ENCODE results near the gene AQP2. TPM values are rescaled to one million over a fixed set of nuclear protein-coding genes. Genes with fewer than 3 reads are reported as not detected.

Gene AQP2
- total and polyA plus RNA-seq, 2 experiments from 2014 or later, result 0.71 to 1.4 TPM

- peaks cover 9% of the 10 kb centered on the region for H3K4me1 ChIP-seq (ENCODE audit: insufficient read depth)
- WGBS (ENCODE audit: low lambda C conversion rate, missing lambda C conversion rate), result 58% methylated on average over 15 of the region's 15 CpGs
- no peak overlapping the region for H3K4me3 ChIP-seq
- H4K20me1 ChIP-seq (ENCODE audit: insufficient read depth, poor library complexity, severe bottlenecking), result no peaks in the 10 kb centered on the region
- no peak overlapping the region for H2AFZ ChIP-seq
- no peaks in the 10 kb centered on the region for H3K9me2 ChIP-seq (replicated peaks; ENCODE audit: insufficient read depth)
- peak; percentile 80 for DNase-seq (ENCODE audit: low spot score)
- H3K4me2 ChIP-seq, result no peak overlapping the region
- H3K9me3 ChIP-seq (ENCODE audit: low read depth), result no peaks in the 10 kb centered on the region
- H3K36me3 ChIP-seq (replicated peaks; ENCODE audit: insufficient read depth, low read depth), result no peaks in the 10 kb centered on the region
- peak; percentile 61 for TF ChIP-seq CTCF (IDR thresholded peaks at IDR 0.05; ENCODE audit: poor library complexity)
- TF ChIP-seq EZH2phosphoT487 (IDR thresholded peaks at IDR 0.05; ENCODE audit: low read depth, severe bottlenecking, unreplicated experiment), result no peak
- no peaks in the 10 kb centered on the region for H3K79me2 ChIP-seq
- peaks cover 6% of the 10 kb centered on the region for H3K27me3 ChIP-seq
- no peak overlapping the region for H3K27ac ChIP-seq
Measured at GRCh38 chr12:49974231-49974675, 23.7 kb downstream of the AQP2 start.

DNA sequence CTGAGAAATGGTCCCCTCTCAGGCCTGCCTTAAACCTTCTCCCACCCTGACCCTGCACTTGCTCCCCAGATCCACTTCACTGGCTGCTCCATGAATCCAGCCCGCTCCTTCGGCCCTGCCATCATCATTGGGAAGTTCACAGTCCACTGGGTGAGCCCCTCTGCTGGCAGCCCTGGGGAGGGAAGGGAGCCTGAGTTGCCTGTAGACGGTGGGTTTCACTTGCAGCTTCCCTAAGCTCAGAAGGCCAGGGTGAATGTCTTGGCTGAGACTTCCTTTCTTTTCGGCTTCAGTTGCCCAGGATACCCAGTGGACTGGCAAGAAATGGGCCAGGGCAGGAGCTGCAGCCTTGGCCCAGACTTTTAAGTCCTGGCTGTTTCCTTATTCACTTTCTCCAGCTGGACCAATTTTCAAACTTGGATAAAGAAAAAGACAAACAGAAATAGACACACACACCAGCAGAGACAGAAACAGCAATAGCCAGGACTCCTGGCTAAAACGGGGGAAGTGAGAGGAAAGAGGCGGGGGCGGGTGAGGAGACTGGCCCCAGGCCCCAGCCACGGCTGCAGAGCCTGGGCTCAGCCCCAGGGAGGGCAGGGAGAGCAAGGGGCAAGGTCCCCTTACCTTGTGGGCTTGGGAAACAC is 24.3 kb downstream of the AQP2 start:
- H3K4me2 ChIP-seq, result no peak overlapping the region
- H3K4me3 ChIP-seq, result no peak overlapping the region
- no peaks in the 10 kb centered on the region for H3K79me2 ChIP-seq
- no peak for DNase-seq (ENCODE audit: low spot score)
- 78% methylated on average over 8 of the region's 8 CpGs for WGBS (ENCODE audit: low lambda C conversion rate, missing lambda C conversion rate)
- no peak for TF ChIP-seq EZH2 (IDR thresholded peaks at IDR 0.05; ENCODE audit: borderline replicate concordance)
- H2AFZ ChIP-seq, result no peak overlapping the region
- no peaks in the 10 kb centered on the region for H3K9me2 ChIP-seq (replicated peaks; ENCODE audit: insufficient read depth)
- no peaks in the 10 kb centered on the region for H3K9me3 ChIP-seq (ENCODE audit: low read depth)
- H3K27me3 ChIP-seq, result peaks cover 4% of the 10 kb centered on the region
- no peak overlapping the region for H3K27ac ChIP-seq
- H3K36me3 ChIP-seq (replicated peaks; ENCODE audit: insufficient read depth, low read depth), result no peaks in the 10 kb centered on the region
- H4K20me1 ChIP-seq (ENCODE audit: insufficient read depth, poor library complexity, severe bottlenecking), result no peaks in the 10 kb centered on the region
- H3K4me1 ChIP-seq (ENCODE audit: insufficient read depth), result peaks cover 9% of the 10 kb centered on the region

- no peaks in the 10 kb centered on the region for H3K79me2 ChIP-seq
- no peak for DNase-seq (ENCODE audit: low spot score)
- no peaks in the 10 kb centered on the region for H3K27me3 ChIP-seq
- H3K9me2 ChIP-seq (replicated peaks; ENCODE audit: insufficient read depth), result no peaks in the 10 kb centered on the region
- H3K4me1 ChIP-seq (ENCODE audit: insufficient read depth), result peaks cover 9% of the 10 kb centered on the region
- H3K9me3 ChIP-seq (ENCODE audit: low read depth), result no peaks in the 10 kb centered on the region
- no peak overlapping the region for H3K27ac ChIP-seq
- no peak overlapping the region for H3K4me3 ChIP-seq
- TF ChIP-seq EZH2 (IDR thresholded peaks at IDR 0.05; ENCODE audit: borderline replicate concordance), result no peak
- TF ChIP-seq CTCF (IDR thresholded peaks at IDR 0.05; ENCODE audit: poor library complexity), result no peak
- TF ChIP-seq EZH2phosphoT487 (IDR thresholded peaks at IDR 0.05; ENCODE audit: low read depth, severe bottlenecking, unreplicated experiment), result no peak
- H3K36me3 ChIP-seq (replicated peaks; ENCODE audit: insufficient read depth, low read depth), result no peaks in the 10 kb centered on the region
- H4K20me1 ChIP-seq (ENCODE audit: insufficient read depth, poor library complexity, severe bottlenecking), result no peaks in the 10 kb centered on the region
- H3K4me2 ChIP-seq, result no peak overlapping the region
- H2AFZ ChIP-seq, result no peak overlapping the region
- WGBS (ENCODE audit: low lambda C conversion rate, missing lambda C conversion rate), result 70% methylated on average over 14 of the region's 17 CpGs
Measured at GRCh38 chr12:49975318-49975761, 24.8 kb downstream of the AQP2 start.

GRCh38 chr12:49976557-49976956 is 26.0 kb downstream of the AQP2 start:
- Histone ChIP-seq H3K4me1 (ENCODE audit: insufficient read depth) (peaks cover 13% of the 10 kb centered on the region), H3K36me3 (replicated peaks; ENCODE audit: insufficient read depth, low read depth) (no peaks in the 10 kb centered on the region), H3K4me3 (no peak overlapping the region), H3K79me2 (no peaks in the 10 kb centered on the region), H3K9me3 (ENCODE audit: low read depth) (no peaks in the 10 kb centered on the region), H2AFZ (no peak overlapping the region), H3K4me2 (no peak overlapping the region), H3K27ac (no peak overlapping the region), H3K27me3 (no peaks in the 10 kb centered on the region), H3K9me2 (replicated peaks; ENCODE audit: insufficient read depth) (no peaks in the 10 kb centered on the region), H4K20me1 (ENCODE audit: insufficient read depth, poor library complexity, severe bottlenecking) (no peaks in the 10 kb centered on the region)
- TF ChIP-seq CTCF (IDR thresholded peaks at IDR 0.05; ENCODE audit: poor library complexity) (no peak), EZH2phosphoT487 (IDR thresholded peaks at IDR 0.05; ENCODE audit: low read depth, severe bottlenecking, unreplicated experiment) (no peak), EZH2 (IDR thresholded peaks at IDR 0.05; ENCODE audit: borderline replicate concordance) (no peak)
- DNase-seq (ENCODE audit: low spot score), result no peak
- WGBS (ENCODE audit: low lambda C conversion rate, missing lambda C conversion rate), result 81% methylated on average over 2 of the region's 2 CpGs

Data from hepatocyte (in vitro differentiated cells).